OCI-LY3 (cell line): ENCODE data around the gene DOCK2.
"Not testable (repeated sequence)": the region's sequence is repeated elsewhere in the genome, so short reads cannot be mapped to it uniquely, and the experiment has no call there.

Experiments used
- H2AFZ ChIP-seq: fragments of 200-600, 300-600 bp; shearing (Covaris generic); 2 replicates; pipeline ENCODE4 v1.6.0; 2014; ENCODE audit warnings: antibody characterized with exemption, low read depth, low read length
- H3K27ac ChIP-seq: fragments of 200-600, 300-600 bp; sonication (generic); 2 replicates; pipeline ENCODE4 v1.5.1; 2014; ENCODE audit warnings: mild to moderate bottlenecking, low read length, moderate library complexity, mixed read lengths
- H3K27me3 ChIP-seq: fragments of 200-600, 300-600 bp; sonication (generic); 2 replicates; pipeline ENCODE4 v1.6.1; 2014; ENCODE audit warnings: low read depth, low read length, mixed read lengths
- H3K36me3 ChIP-seq: fragments of 200-600, 300-600 bp; sonication (generic); replicated peaks from 2 replicates; pipeline ENCODE3; 2014; ENCODE audit warnings: low read depth, low read length, mixed read lengths
- H3K4me1 ChIP-seq: fragments of 300-600, 200-600 bp; sonication (generic); 2 replicates; pipeline ENCODE4 v1.6.1; 2014; ENCODE audit warnings: low read length, mixed read lengths
- H3K4me2 ChIP-seq: fragments of 200-600, 300-600 bp; sonication (generic); 2 replicates; pipeline ENCODE4 v1.6.1; 2014; ENCODE audit warnings: low read length, mixed read lengths
- H3K4me3 ChIP-seq: fragments of 300-600, 200-600 bp; sonication (generic); 2 replicates; pipeline ENCODE4 v1.5.1; 2014; ENCODE audit warnings: antibody characterized with exemption, mild to moderate bottlenecking, low read length, moderate library complexity
- H3K79me2 ChIP-seq: fragments of 300-600, 200-600 bp; shearing (Covaris generic); 2 replicates; pipeline ENCODE4 v1.6.1; 2014; ENCODE audit warnings: mild to moderate bottlenecking, low read length, mixed read lengths
- H3K9ac ChIP-seq: fragments of 300-600, 200-600 bp; shearing (Covaris generic); 2 replicates; pipeline ENCODE4 v1.6.0; 2014; ENCODE audit warnings: mild to moderate bottlenecking, low read length, moderate library complexity
- H3K9me3 ChIP-seq: fragments of 200-600, 300-600 bp; shearing (Covaris generic); 2 replicates; pipeline ENCODE4 v1.6.1; 2014; ENCODE audit warnings: low read length, mixed read lengths; ENCODE audit not compliant: insufficient read depth
- H4K20me1 ChIP-seq: fragments of 200-600, 300-600 bp; sonication (generic); 2 replicates; pipeline ENCODE4 v1.6.1; 2016; ENCODE audit warnings: low read length, mixed read lengths; ENCODE audit not compliant: insufficient read depth
- CTCF ChIP-seq: fragments of 200-600, 300-600 bp; sonication (generic); IDR thresholded peaks from 2 replicates; pipeline ENCODE4 v1.5.1; 2014; ENCODE audit warnings: antibody characterized with exemption, low read length, low read depth
- EZH2phosphoT487 ChIP-seq: fragments of 200-600 bp; shearing (Covaris generic); IDR thresholded peaks from 2 replicates; pipeline ENCODE4 v1.6.1; 2018; ENCODE audit warnings: antibody characterized with exemption, mixed run types, low read depth

The DOCK2 gene

GRCh38 chr5:169656125-169656901, 19.2 kb downstream of the DOCK2 start:
- Histone ChIP-seq H3K79me2 (peaks cover 81% of the 10 kb centered on the region), H3K36me3 (peaks cover 59% of the 10 kb centered on the region), H3K9me3 (no peaks in the 10 kb centered on the region), H3K4me1 (peaks cover 45% of the 10 kb centered on the region), H3K4me2 (peak overlapping the region; percentile 74), H3K9ac (peak overlapping the region; percentile 23; the same call in 1 of the 2 replicates), H3K4me3 (peak overlapping the region; percentile 49), H2AFZ (no peak overlapping the region), H4K20me1 (peaks cover 78% of the 10 kb centered on the region), H3K27ac (peak overlapping the region; percentile 81), H3K27me3 (no peaks in the 10 kb centered on the region)
- TF ChIP-seq CTCF: no peak
- TF ChIP-seq EZH2phosphoT487: no peak

- Histone ChIP-seq H3K27ac (no peak overlapping the region), H3K4me3 (no peak overlapping the region), H3K9ac (no peak overlapping the region), H4K20me1 (peaks cover 75% of the 10 kb centered on the region), H2AFZ (no peak overlapping the region), H3K79me2 (peaks cover 80% of the 10 kb centered on the region), H3K27me3 (no peaks in the 10 kb centered on the region), H3K4me2 (peak overlapping the region; percentile 11; the same call in 1 of the 2 replicates), H3K36me3 (peaks cover 65% of the 10 kb centered on the region), H3K9me3 (no peaks in the 10 kb centered on the region), H3K4me1 (peaks cover 42% of the 10 kb centered on the region)
- TF ChIP-seq EZH2phosphoT487 (no peak), CTCF (no peak)
These were observed 20.1 kb downstream of the DOCK2 start for GRCh38 chr5:169657127-169657526.

GRCh38 chr5:169662451-169662850, 25.4 kb downstream of the DOCK2 start:
- Histone ChIP-seq H3K79me2 (peaks cover 76% of the 10 kb centered on the region), H3K36me3 (peaks cover 51% of the 10 kb centered on the region), H4K20me1 (peaks cover 54% of the 10 kb centered on the region)
- not testable (repeated sequence) for H3K4me1 ChIP-seq, H3K27ac ChIP-seq, H3K4me3 ChIP-seq, H3K4me2 ChIP-seq, H2AFZ ChIP-seq, H3K9ac ChIP-seq, H3K27me3 ChIP-seq, H3K9me3 ChIP-seq

- no peak overlapping the region for H3K4me2 ChIP-seq
- peaks cover 81% of the 10 kb centered on the region for H3K79me2 ChIP-seq
- no peaks in the 10 kb centered on the region for H3K9me3 ChIP-seq
- no peaks in the 10 kb centered on the region for H3K4me1 ChIP-seq
- no peaks in the 10 kb centered on the region for H3K27me3 ChIP-seq
- peaks cover 46% of the 10 kb centered on the region for H3K36me3 ChIP-seq
- H4K20me1 ChIP-seq: peaks cover 64% of the 10 kb centered on the region
- H3K27ac ChIP-seq: no peak overlapping the region
- TF ChIP-seq EZH2phosphoT487 (no peak), CTCF (no peak)
- no peak overlapping the region for H3K9ac ChIP-seq
- H3K4me3 ChIP-seq: no peak overlapping the region
- no peak overlapping the region for H2AFZ ChIP-seq
These were observed 26.5 kb downstream of the DOCK2 start for GRCh38 chr5:169663537-169663936.
